HCT116 (cell line): ENCODE data around the gene IL1RAPL1. TPM values are rescaled to one million over a fixed set of nuclear protein-coding genes. Genes with fewer than 3 reads are reported as not detected.

Experiments used
- ATAC-seq: fragments of 200-7000 bp; cut with Tn5 transposase; 2 replicates; pipeline ENCODE4 v1.9.1; 2020; ENCODE audit warnings: mild to moderate bottlenecking, moderate library complexity
- BruUV-seq: library from RNA; stranded (reverse); fragments of 400-500 nt; replicated peaks from 2 replicates; lab custom pipeline; 2021; lab: Mats Ljungman, UMichigan
- CTCF ChIA-PET: fragments of 300-600 bp; sonication (Branson Sonifier 250); formaldehyde crosslinking; loops from one replicate; lab custom pipeline; 2021; ENCODE audit warnings: antibody characterized with exemption; lab: Charles Lee
- POLR2A ChIA-PET: fragments of 300-600, 350-600 bp; sonication (Branson Sonifier 250); formaldehyde crosslinking; loops from one replicate; lab custom pipeline; 2021; ENCODE audit warnings: antibody characterized with exemption; lab: Charles Lee
- RAD21 ChIA-PET, 2 experiments: fragments of 300-600 bp; sonication (Branson Sonifier 250); formaldehyde crosslinking; loops; one replicate each; lab custom pipeline; 2023; ENCODE audit warnings: low total read pairs in 2 of 2; ENCODE audit not compliant: uncharacterized antibody in 2 of 2, unreplicated experiment in 2 of 2, low non-redundant PET in 1 of 2; lab: Charles Lee
- DNase-seq: peaks from one replicate; pipeline ENCODE4 v3.0.0-alpha.2; 2010; ENCODE audit warnings: low read depth, low spot score
- H2AFZ ChIP-seq: fragments of 200-600 bp; shearing (Covaris generic), sonication (generic); 2 replicates; pipeline ENCODE4 v1.6.1; 2017; ENCODE audit warnings: low read depth, mixed run types, mixed read lengths, antibody characterized with exemption, low read length; ENCODE audit not compliant: poor library complexity, severe bottlenecking
- H3K27ac ChIP-seq: 2 replicates; pipeline ENCODE4 v1.5.1; 2012; ENCODE audit warnings: low read depth, low read length
- H3K27me3 ChIP-seq: fragments of 200-600 bp; sonication (generic); 2 replicates; pipeline ENCODE4 v1.6.1; 2016; ENCODE audit warnings: mixed run types, low read length, mixed read lengths; ENCODE audit not compliant: insufficient read depth
- H3K36me3 ChIP-seq, 2 experiments: fragments of 200-500 bp in 1 of 2; fragments of 200-600 bp in 1 of 2; sonication (Bioruptor generic) in 1 of 2; sonication (generic) in 1 of 2; 2 replicates each; pipeline versions ENCODE4 v1.5.1 to v1.6.1; 2014 to 2016; ENCODE audit warnings: low read length in 2 of 2, inconsistent platforms in 1 of 2, mixed read lengths in 1 of 2, mixed run types in 1 of 2; ENCODE audit not compliant: insufficient read depth in 2 of 2, control insufficient read depth in 1 of 2
- H3K4me1 ChIP-seq, 2 experiments: fragments of 200-600 bp in 1 of 2; sonication (generic) in 1 of 2; 2 replicates each; pipeline versions ENCODE4 v1.5.1 to v1.6.1; 2012 to 2017; ENCODE audit warnings: low read length in 2 of 2, inconsistent platforms in 1 of 2, mild to moderate bottlenecking in 1 of 2, mixed read lengths in 1 of 2, mixed run types in 1 of 2, moderate library complexity in 1 of 2; ENCODE audit not compliant: insufficient read depth in 2 of 2, control insufficient read depth in 1 of 2
- H3K4me2 ChIP-seq: fragments of 200-600 bp; sonication (generic); 2 replicates; pipeline ENCODE4 v1.6.1; 2017; ENCODE audit warnings: mixed run types, low read length, mixed read lengths
- H3K4me3 ChIP-seq, 2 experiments: fragments of 200-600 bp in 1 of 2; sonication (generic) in 1 of 2; replicated peaks in 1 of 2; 2 replicates each; pipeline ENCODE4 v1.5.1; 2011 to 2016; ENCODE audit warnings: low read length in 2 of 2, control low read depth in 1 of 2, low read depth in 1 of 2, mild to moderate bottlenecking in 1 of 2, mixed read lengths in 1 of 2, mixed run types in 1 of 2
- H3K79me2 ChIP-seq: fragments of 200-600 bp; sonication (generic); 2 replicates; pipeline ENCODE4 v1.6.1; 2017; ENCODE audit warnings: mild to moderate bottlenecking, mixed run types, low read length, moderate library complexity, mixed read lengths; ENCODE audit not compliant: insufficient read depth
- H3K9ac ChIP-seq: fragments of 200-600 bp; sonication (generic); 2 replicates; pipeline ENCODE4 v1.6.1; 2016; ENCODE audit warnings: low read length, mixed read lengths
- H3K9me2 ChIP-seq: fragments of 200-600 bp; sonication (generic), shearing (Covaris generic); 2 replicates; pipeline ENCODE4 v1.6.1; 2017; ENCODE audit warnings: mixed run types, mild to moderate bottlenecking, moderate library complexity; ENCODE audit not compliant: insufficient read depth
- H3K9me3 ChIP-seq, 2 experiments: fragments of 200-500 bp in 1 of 2; fragments of 200-600 bp in 1 of 2; sonication (Bioruptor generic) in 1 of 2; sonication (generic) in 1 of 2; 2 replicates each; pipeline ENCODE4 v1.6.1; 2014 to 2017; ENCODE audit warnings: low read length in 2 of 2, mixed read lengths in 2 of 2, inconsistent platforms in 1 of 2, low read depth in 1 of 2, mild to moderate bottlenecking in 1 of 2, mixed run types in 1 of 2, moderate library complexity in 1 of 2; ENCODE audit not compliant: control insufficient read depth in 1 of 2, insufficient read depth in 1 of 2
- H4K20me1 ChIP-seq: fragments of 200-600 bp; sonication (generic), shearing (Covaris generic); 2 replicates; pipeline ENCODE4 v1.6.1; 2017; ENCODE audit warnings: mixed run types, mild to moderate bottlenecking, moderate library complexity; ENCODE audit not compliant: insufficient read depth
- CEBPB ChIP-seq: IDR thresholded peaks from 2 replicates; pipeline ENCODE4 v1.6.1; 2012; ENCODE audit warnings: low read depth
- ELF1 ChIP-seq: IDR thresholded peaks from 2 replicates; pipeline ENCODE4 v1.6.1; 2012; ENCODE audit warnings: low read depth, borderline replicate concordance
- SIN3A ChIP-seq: IDR thresholded peaks from 2 replicates; pipeline ENCODE4 v1.6.1; 2012; ENCODE audit warnings: low read depth
- ZFX ChIP-seq: fragments of 450-650 bp; IDR thresholded peaks from 2 replicates; pipeline ENCODE4 v1.6.1; 2017
- ZNF274 ChIP-seq: fragments of 200-500 bp; sonication (Bioruptor generic); IDR thresholded peaks from 2 replicates; pipeline ENCODE4 v1.6.1; 2014; ENCODE audit warnings: mild to moderate bottlenecking, low read depth, low read length, inconsistent platforms
- intact Hi-C: fragments of 100-400 bp; cut with micrococcal nuclease; formaldehyde crosslinking; loops from 2 replicates; pipeline ENCODE4 v1.10.0; 2022
- total RNA-seq: library from RNA; stranded (reverse); gene quantifications from one replicate; pipeline ENCODE4 v1.2.1, GENCODE V29; 2021; ENCODE audit not compliant: unreplicated experiment

IL1RAPL1 gene
- total RNA-seq, 1 experiment from 2014 or later: 2.8 TPM

GRCh38 chrX:29687687-29688086 is 1100.4 kb downstream of the IL1RAPL1 start:
- no peaks in the 10 kb centered on the region for H4K20me1 ChIP-seq
- intact Hi-C loops: no loop called here
- no peak overlapping the region for H3K27ac ChIP-seq
- H2AFZ ChIP-seq: no peak overlapping the region
- no peaks in the 10 kb centered on the region for H3K27me3 ChIP-seq
- H3K4me3 ChIP-seq: no peak overlapping the region
- ATAC-seq (no peak), DNase-seq (no peak)
- H3K79me2 ChIP-seq: no peaks in the 10 kb centered on the region
- H3K4me1 ChIP-seq: no peaks in the 10 kb centered on the region
- no peak overlapping the region for H3K9ac ChIP-seq
- no peaks in the 10 kb centered on the region for H3K9me2 ChIP-seq
- H3K9me3 ChIP-seq: no peaks in the 10 kb centered on the region
- H3K4me2 ChIP-seq: no peak overlapping the region
- H3K36me3 ChIP-seq: no peaks in the 10 kb centered on the region
- POLR2A ChIA-PET: no interaction called here
- no TSS peak for BruUV-seq
- no peak for TF ChIP-seq ZNF274
- RAD21 ChIA-PET: no interaction called here
- CTCF ChIA-PET: no interaction called here

- Histone ChIP-seq H4K20me1 (no peaks in the 10 kb centered on the region), H3K9me2 (no peaks in the 10 kb centered on the region), H3K27me3 (no peaks in the 10 kb centered on the region), H3K4me2 (no peak overlapping the region), H3K9ac (no peak overlapping the region), H3K36me3 (no peaks in the 10 kb centered on the region), H3K27ac (no peak overlapping the region), H3K9me3 (no peaks in the 10 kb centered on the region), H3K4me1 (no peaks in the 10 kb centered on the region), H3K4me3 (no peak overlapping the region), H3K79me2 (no peaks in the 10 kb centered on the region), H2AFZ (no peak overlapping the region)
- no peak for ATAC-seq
- TF ChIP-seq ZFX (no peak), SIN3A (no peak), CEBPB (no peak), ELF1 (no peak)
- POLR2A ChIA-PET: no interaction called here
- RAD21 ChIA-PET: no interaction called here
- BruUV-seq: no TSS peak
- DNase-seq: no peak
- intact Hi-C loops: no loop called here
- CTCF ChIA-PET: no interaction called here
These were observed 1102.8 kb downstream of the IL1RAPL1 start for GRCh38 chrX:29690061-29690460.
